HCT116 (cell line): Measurements from ENCODE around the gene DDX10. TPM values are rescaled to one million over a fixed set of nuclear protein-coding genes. Genes with fewer than 3 reads are reported as not detected.

ENCODE experiments used
- ATAC-seq: fragments of 200-7000 bp; cut with Tn5 transposase; 2 replicates; pipeline ENCODE4 v1.9.1; 2020; ENCODE audit warnings: mild to moderate bottlenecking, moderate library complexity
- BruUV-seq: library from RNA; stranded (reverse); fragments of 400-500 nt; replicated peaks from 2 replicates; lab custom pipeline; 2021; lab: Mats Ljungman, UMichigan
- CTCF ChIA-PET: fragments of 300-600 bp; sonication (Branson Sonifier 250); formaldehyde crosslinking; loops from one replicate; lab custom pipeline; 2021; ENCODE audit warnings: antibody characterized with exemption; lab: Charles Lee
- POLR2A ChIA-PET: fragments of 300-600, 350-600 bp; sonication (Branson Sonifier 250); formaldehyde crosslinking; loops from one replicate; lab custom pipeline; 2021; ENCODE audit warnings: antibody characterized with exemption; lab: Charles Lee
- RAD21 ChIA-PET, 2 experiments: fragments of 300-600 bp; sonication (Branson Sonifier 250); formaldehyde crosslinking; loops; one replicate each; lab custom pipeline; 2023; ENCODE audit warnings: low total read pairs in 2 of 2; ENCODE audit not compliant: uncharacterized antibody in 2 of 2, unreplicated experiment in 2 of 2, low non-redundant PET in 1 of 2; lab: Charles Lee
- DNase-seq: peaks from one replicate; pipeline ENCODE4 v3.0.0-alpha.2; 2010; ENCODE audit warnings: low read depth, low spot score
- H2AFZ ChIP-seq: fragments of 200-600 bp; shearing (Covaris generic), sonication (generic); 2 replicates; pipeline ENCODE4 v1.6.1; 2017; ENCODE audit warnings: low read depth, mixed run types, mixed read lengths, antibody characterized with exemption, low read length; ENCODE audit not compliant: poor library complexity, severe bottlenecking
- H3K27ac ChIP-seq: 2 replicates; pipeline ENCODE4 v1.5.1; 2012; ENCODE audit warnings: low read depth, low read length
- H3K27me3 ChIP-seq: fragments of 200-600 bp; sonication (generic); 2 replicates; pipeline ENCODE4 v1.6.1; 2016; ENCODE audit warnings: mixed run types, low read length, mixed read lengths; ENCODE audit not compliant: insufficient read depth
- H3K36me3 ChIP-seq, 2 experiments: fragments of 200-500 bp in 1 of 2; fragments of 200-600 bp in 1 of 2; sonication (Bioruptor generic) in 1 of 2; sonication (generic) in 1 of 2; 2 replicates each; pipeline versions ENCODE4 v1.5.1 to v1.6.1; 2014 to 2016; ENCODE audit warnings: low read length in 2 of 2, inconsistent platforms in 1 of 2, mixed read lengths in 1 of 2, mixed run types in 1 of 2; ENCODE audit not compliant: insufficient read depth in 2 of 2, control insufficient read depth in 1 of 2
- H3K4me1 ChIP-seq, 2 experiments: fragments of 200-600 bp in 1 of 2; sonication (generic) in 1 of 2; 2 replicates each; pipeline versions ENCODE4 v1.5.1 to v1.6.1; 2012 to 2017; ENCODE audit warnings: low read length in 2 of 2, inconsistent platforms in 1 of 2, mild to moderate bottlenecking in 1 of 2, mixed read lengths in 1 of 2, mixed run types in 1 of 2, moderate library complexity in 1 of 2; ENCODE audit not compliant: insufficient read depth in 2 of 2, control insufficient read depth in 1 of 2
- H3K4me2 ChIP-seq: fragments of 200-600 bp; sonication (generic); 2 replicates; pipeline ENCODE4 v1.6.1; 2017; ENCODE audit warnings: mixed run types, low read length, mixed read lengths
- H3K4me3 ChIP-seq, 2 experiments: fragments of 200-600 bp in 1 of 2; sonication (generic) in 1 of 2; replicated peaks in 1 of 2; 2 replicates each; pipeline ENCODE4 v1.5.1; 2011 to 2016; ENCODE audit warnings: low read length in 2 of 2, control low read depth in 1 of 2, low read depth in 1 of 2, mild to moderate bottlenecking in 1 of 2, mixed read lengths in 1 of 2, mixed run types in 1 of 2
- H3K79me2 ChIP-seq: fragments of 200-600 bp; sonication (generic); 2 replicates; pipeline ENCODE4 v1.6.1; 2017; ENCODE audit warnings: mild to moderate bottlenecking, mixed run types, low read length, moderate library complexity, mixed read lengths; ENCODE audit not compliant: insufficient read depth
- H3K9ac ChIP-seq: fragments of 200-600 bp; sonication (generic); 2 replicates; pipeline ENCODE4 v1.6.1; 2016; ENCODE audit warnings: low read length, mixed read lengths
- H3K9me2 ChIP-seq: fragments of 200-600 bp; sonication (generic), shearing (Covaris generic); 2 replicates; pipeline ENCODE4 v1.6.1; 2017; ENCODE audit warnings: mixed run types, mild to moderate bottlenecking, moderate library complexity; ENCODE audit not compliant: insufficient read depth
- H3K9me3 ChIP-seq, 2 experiments: fragments of 200-500 bp in 1 of 2; fragments of 200-600 bp in 1 of 2; sonication (Bioruptor generic) in 1 of 2; sonication (generic) in 1 of 2; 2 replicates each; pipeline ENCODE4 v1.6.1; 2014 to 2017; ENCODE audit warnings: low read length in 2 of 2, mixed read lengths in 2 of 2, inconsistent platforms in 1 of 2, low read depth in 1 of 2, mild to moderate bottlenecking in 1 of 2, mixed run types in 1 of 2, moderate library complexity in 1 of 2; ENCODE audit not compliant: control insufficient read depth in 1 of 2, insufficient read depth in 1 of 2
- H4K20me1 ChIP-seq: fragments of 200-600 bp; sonication (generic), shearing (Covaris generic); 2 replicates; pipeline ENCODE4 v1.6.1; 2017; ENCODE audit warnings: mixed run types, mild to moderate bottlenecking, moderate library complexity; ENCODE audit not compliant: insufficient read depth
- ATF3 ChIP-seq: IDR thresholded peaks from 2 replicates; pipeline ENCODE4 v1.6.1; 2012
- CEBPB ChIP-seq: IDR thresholded peaks from 2 replicates; pipeline ENCODE4 v1.6.1; 2012; ENCODE audit warnings: low read depth
- CTCF ChIP-seq, 3 experiments: fragments of 200-600 bp in 1 of 3; sonication (generic) in 1 of 3; IDR thresholded peaks in 2 of 3; conservative IDR thresholded peaks in 1 of 3; 2 replicates each; pipeline ENCODE4 v1.5.1; 2012 to 2017; ENCODE audit warnings: low read depth in 2 of 3, low read length in 2 of 3, antibody characterized with exemption in 1 of 3, borderline replicate concordance in 1 of 3, control low read depth in 1 of 3, mild to moderate bottlenecking in 1 of 3, mixed read lengths in 1 of 3, mixed run types in 1 of 3, moderate library complexity in 1 of 3; ENCODE audit not compliant: insufficient read depth in 1 of 3
- EZH2phosphoT487 ChIP-seq: fragments of 200-600 bp; IDR thresholded peaks from 2 replicates; pipeline ENCODE4 v1.6.1; 2018; ENCODE audit warnings: antibody characterized with exemption, borderline replicate concordance
- FOSL1 ChIP-seq: IDR thresholded peaks from 2 replicates; pipeline ENCODE4 v1.6.1; 2012; ENCODE audit warnings: low read depth
- POLR2A ChIP-seq: IDR thresholded peaks from 2 replicates; pipeline ENCODE4 v1.7.0; 2011; ENCODE audit warnings: borderline replicate concordance; ENCODE audit not compliant: insufficient read depth, insufficient read length; ENCODE audit errors: extremely low read depth
- POLR2AphosphoS5 ChIP-seq: IDR thresholded peaks from 2 replicates; pipeline ENCODE4 v1.6.1; 2011; ENCODE audit warnings: mild to moderate bottlenecking, low read depth, low read length, moderate library complexity
- SP1 ChIP-seq: IDR thresholded peaks from 2 replicates; pipeline ENCODE4 v1.6.1; 2012; ENCODE audit warnings: low read depth
- YY1 ChIP-seq: IDR thresholded peaks from 2 replicates; pipeline ENCODE4 v1.6.1; 2011; ENCODE audit warnings: low read length, low read depth, moderate library complexity, mild to moderate bottlenecking; ENCODE audit not compliant: insufficient replicate concordance; ENCODE audit errors: extremely low read depth
- intact Hi-C: fragments of 100-400 bp; cut with micrococcal nuclease; formaldehyde crosslinking; loops from 2 replicates; pipeline ENCODE4 v1.10.0; 2022
- total RNA-seq: library from RNA; stranded (reverse); gene quantifications from one replicate; pipeline ENCODE4 v1.2.1, GENCODE V29; 2021; ENCODE audit not compliant: unreplicated experiment

DDX10 gene
- total RNA-seq, 1 experiment from 2014 or later = 66.5 TPM

- H3K4me1 ChIP-seq = no peaks in the 10 kb centered on the region
- no peaks in the 10 kb centered on the region; a peak in 1 of 4 replicates for H3K36me3 ChIP-seq
- ATAC-seq = no peak
- H3K9ac ChIP-seq = no peak overlapping the region
- ChIA-PET POLR2A (no interaction called here), RAD21 (no interaction called here), CTCF (interaction anchor here (1.0 kb wide), 1 partner anchor 24 kb away, joined by 3 read pairs; no protein-coding TSS in a partner anchor)
- H3K79me2 ChIP-seq = no peaks in the 10 kb centered on the region
- intact Hi-C loops = no loop called here
- no TSS peak for BruUV-seq
- H3K4me3 ChIP-seq = no peak overlapping the region
- DNase-seq = no peak
- no peaks in the 10 kb centered on the region for H4K20me1 ChIP-seq
- H3K9me3 ChIP-seq = no peaks in the 10 kb centered on the region
- no peak for TF ChIP-seq POLR2A
- TF ChIP-seq YY1 = no peak
- no peak for TF ChIP-seq CTCF (IDR thresholded peaks at IDR 0.05 in 2 of 3, conservative IDR thresholded peaks at IDR 0.05 in 1 of 3; ENCODE audit: borderline replicate concordance in 1 of 3, insufficient read depth in 1 of 3, low read depth in 2 of 3, low read length in 2 of 3)
- TF ChIP-seq ATF3 = no peak
- no peak for TF ChIP-seq POLR2AphosphoS5
- TF ChIP-seq CEBPB = no peak
- no peak for TF ChIP-seq SP1
- TF ChIP-seq EZH2phosphoT487 = no peak
- TF ChIP-seq FOSL1 = no peak
- no peak overlapping the region for H3K4me2 ChIP-seq
- no peak overlapping the region for H3K27ac ChIP-seq
- H3K27me3 ChIP-seq = no peaks in the 10 kb centered on the region
- H3K9me2 ChIP-seq = no peaks in the 10 kb centered on the region
- no peak overlapping the region for H2AFZ ChIP-seq
These were observed 182.6 kb downstream of the DDX10 start for GRCh38 chr11:108847298-108847990.
